ENCODE results near the gene PYM1. TPM values are rescaled to one million over a fixed set of nuclear protein-coding genes. Genes with fewer than 3 reads are reported as not detected.

The PYM1 gene
- total and polyA plus RNA-seq, 2 of the 8 experiments (the other 6 are each of a cell fraction or from before 2014, with no cell fraction given), result 38.7 to 58.5 TPM

DNA sequence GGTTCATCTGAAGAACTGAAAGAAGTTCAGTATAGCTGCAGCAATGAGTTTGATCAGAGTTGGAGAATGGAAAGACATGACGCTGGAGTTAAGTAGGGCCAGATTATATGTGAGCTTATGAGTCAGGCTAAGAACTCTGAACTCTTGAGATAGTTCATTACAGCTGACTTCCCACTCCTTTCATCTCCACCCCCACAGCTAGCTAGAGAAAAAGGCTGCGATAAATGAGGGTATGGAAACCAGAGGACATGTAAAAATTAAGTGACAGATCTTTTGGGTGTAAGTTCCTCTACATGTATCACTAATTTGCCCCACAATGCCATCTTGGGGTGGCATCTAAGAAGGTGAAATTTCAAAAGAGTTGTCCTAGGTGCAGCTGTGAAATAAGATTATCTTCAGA lies 28.6 kb downstream of the PYM1 start (continued):
- TF ChIP-seq, protein P1, sequence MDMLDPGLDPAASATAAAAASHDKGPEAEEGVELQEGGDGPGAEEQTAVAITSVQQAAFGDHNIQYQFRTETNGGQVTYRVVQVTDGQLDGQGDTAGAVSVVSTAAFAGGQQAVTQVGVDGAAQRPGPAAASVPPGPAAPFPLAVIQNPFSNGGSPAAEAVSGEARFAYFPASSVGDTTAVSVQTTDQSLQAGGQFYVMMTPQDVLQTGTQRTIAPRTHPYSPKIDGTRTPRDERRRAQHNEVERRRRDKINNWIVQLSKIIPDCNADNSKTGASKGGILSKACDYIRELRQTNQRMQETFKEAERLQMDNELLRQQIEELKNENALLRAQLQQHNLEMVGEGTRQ (IDR thresholded peaks at IDR 0.05; ENCODE audit: low read length), result no peak
- TF ChIP-seq PHF8 (conservative IDR thresholded peaks at IDR 0.05; ENCODE audit: low read depth, low read length), result no peak
- TF ChIP-seq POLR2AphosphoS5 (IDR thresholded peaks at IDR 0.05; ENCODE audit: low read depth, low read length), result no peak
- TF ChIP-seq, protein P2, sequence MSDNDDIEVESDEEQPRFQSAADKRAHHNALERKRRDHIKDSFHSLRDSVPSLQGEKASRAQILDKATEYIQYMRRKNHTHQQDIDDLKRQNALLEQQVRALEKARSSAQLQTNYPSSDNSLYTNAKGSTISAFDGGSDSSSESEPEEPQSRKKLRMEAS (IDR thresholded peaks at IDR 0.05), result no peak
- no peak for TF ChIP-seq CTBP2 (IDR thresholded peaks at IDR 0.05; ENCODE audit: borderline replicate concordance, insufficient read depth, insufficient read length, low read length)
- TF ChIP-seq HDAC2 (IDR thresholded peaks at IDR 0.05; ENCODE audit: borderline replicate concordance in 1 of 2, low read depth in 2 of 2, low read length in 2 of 2), result no peak
- TF ChIP-seq NANOG (IDR thresholded peaks at IDR 0.05; ENCODE audit: insufficient read depth, low read depth, low read length, poor library complexity, severe bottlenecking), result no peak
- TF ChIP-seq RXRA (IDR thresholded peaks at IDR 0.05; ENCODE audit: insufficient read depth, low read depth, low read length), result no peak
- no peak for TF ChIP-seq TBP (IDR thresholded peaks at IDR 0.05; ENCODE audit: low read depth, low read length)
- no peak for TF ChIP-seq KDM4A (IDR thresholded peaks at IDR 0.05; ENCODE audit: low read depth, low read length, severe bottlenecking)

All from H1 (cell line).